CD4-positive, alpha-beta T cell treated with Interferon gamma for 1 hour (primary cell): ENCODE data around the gene CPLX4.

Source experiments
- DNase-seq: peaks from one replicate; pipeline ENCODE4 v3.0.0-alpha.2; 2020

Gene CPLX4

GRCh38 chr18:59318460-59319050 is at the start of gene CPLX4:
TSS of gene CPLX4 (minus strand) at chr18:59318649. CDS start at chr18:59318462, 187 bp downstream.
- no peak for DNase-seq

DNA sequence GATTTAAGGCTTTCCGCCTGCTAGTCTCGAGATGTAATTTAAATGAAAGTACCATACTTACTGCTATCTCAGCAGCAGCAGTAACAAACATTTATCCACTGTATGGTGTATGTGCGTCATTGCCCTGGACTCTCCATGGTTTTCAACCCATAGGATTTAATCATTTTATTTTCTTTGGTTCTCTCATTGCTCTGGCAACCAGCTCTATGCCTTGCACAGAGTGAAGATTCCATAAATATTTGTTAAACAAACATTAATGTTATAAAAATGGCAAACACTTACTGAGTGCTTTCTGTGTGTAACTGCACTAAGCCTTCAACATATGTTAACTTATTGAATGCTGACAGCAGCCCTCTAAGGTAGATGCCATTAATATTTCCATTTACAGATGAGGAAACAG is 41.9 kb upstream of the CPLX4 start:
- DNase-seq = no peak

GRCh38 chr18:59359576-59359952 is 41.1 kb upstream of the CPLX4 start:
- DNase-seq = no peak

GRCh38 chr18:59358712-59359575 is 40.5 kb upstream of the CPLX4 start, which contains the start of gene LMAN1:
TSS of gene LMAN1 (minus strand) at chr18:59359265. CDS start at chr18:59359244, 21 bp downstream.
- peak; percentile 92 for DNase-seq

DNA sequence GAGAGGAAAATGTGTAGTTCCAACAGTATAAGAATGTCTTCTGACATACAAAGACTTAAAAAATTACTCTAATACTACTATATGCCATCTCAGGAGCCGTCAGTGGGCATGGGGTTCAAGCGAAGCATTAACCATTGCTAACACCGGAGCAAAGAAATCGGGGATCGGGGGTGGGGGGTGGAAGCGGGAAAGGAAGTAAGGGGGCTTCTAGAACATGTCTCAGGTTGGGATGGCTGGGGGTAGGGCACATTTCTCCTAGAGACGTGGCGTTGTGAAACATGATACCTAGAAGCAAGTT is 39.9 kb upstream of the CPLX4 start:
- no peak for DNase-seq

DNA sequence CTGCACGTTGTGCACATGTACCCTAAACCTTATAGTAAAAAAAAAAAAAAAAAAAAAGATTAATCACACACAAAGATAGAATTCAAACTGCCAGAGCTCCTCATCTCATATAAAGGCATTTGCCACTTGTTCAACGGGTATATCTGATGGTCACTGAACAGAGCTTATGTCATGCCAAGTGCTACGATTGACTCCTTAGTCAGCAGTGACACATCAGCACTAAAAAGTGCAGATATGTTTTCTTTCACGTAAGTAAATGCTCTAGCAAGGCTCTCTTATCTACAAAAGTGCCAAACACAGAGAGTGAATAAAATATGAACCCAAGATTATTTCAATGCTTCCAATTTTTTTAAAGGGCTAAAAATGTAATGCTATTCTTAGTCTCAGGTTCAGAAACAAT is 39.5 kb upstream of the CPLX4 start:
- no peak for DNase-seq

- DNase-seq = no peak
Measured at GRCh38 chr18:59354731-59355130, 36.3 kb upstream of the CPLX4 start.

- no peak for DNase-seq
Measured at GRCh38 chr18:59353079-59353680, 34.7 kb upstream of the CPLX4 start.

DNA sequence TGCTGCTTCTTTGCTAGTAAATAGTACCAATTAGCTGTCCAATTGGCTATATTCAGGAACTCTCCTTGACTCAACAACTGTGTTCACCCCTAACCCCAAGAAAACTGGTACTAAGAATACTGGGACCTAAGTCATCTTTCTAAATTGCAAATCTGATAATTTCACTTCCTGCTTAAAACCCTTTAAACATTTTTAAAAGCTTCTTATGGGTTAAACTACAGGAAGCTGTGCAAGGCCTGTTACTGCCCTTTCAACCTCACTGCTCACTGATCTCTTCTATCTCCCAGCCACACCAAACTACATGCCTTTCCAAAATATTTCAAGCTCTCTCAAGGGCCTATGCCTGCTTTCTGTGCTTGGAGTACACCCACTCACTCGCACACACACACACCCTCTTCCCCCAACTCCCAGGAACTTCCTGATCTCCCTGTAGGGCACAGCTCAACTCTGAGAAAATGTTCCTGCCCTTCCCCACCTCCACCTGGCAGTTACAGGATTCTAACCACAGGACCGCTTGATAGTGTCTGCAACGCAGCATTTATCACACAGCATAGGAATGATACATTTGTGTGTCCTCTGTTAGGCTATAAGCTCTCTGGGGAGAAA is 33.9 kb upstream of the CPLX4 start:
- DNase-seq = no peak

- DNase-seq = no peak
Measured at GRCh38 chr18:59345556-59345955, 27.1 kb upstream of the CPLX4 start.

- DNase-seq = no peak
Measured at GRCh38 chr18:59344996-59345395, 26.5 kb upstream of the CPLX4 start.

- no peak for DNase-seq
Measured at GRCh38 chr18:59343926-59344325, 25.5 kb upstream of the CPLX4 start.

GRCh38 chr18:59340817-59341216 is 22.4 kb upstream of the CPLX4 start:
- DNase-seq = no peak

- no peak for DNase-seq
Measured at GRCh38 chr18:59340312-59340711, 21.9 kb upstream of the CPLX4 start.

GRCh38 chr18:59332986-59333385 is 14.5 kb upstream of the CPLX4 start:
- DNase-seq = no peak

DNA sequence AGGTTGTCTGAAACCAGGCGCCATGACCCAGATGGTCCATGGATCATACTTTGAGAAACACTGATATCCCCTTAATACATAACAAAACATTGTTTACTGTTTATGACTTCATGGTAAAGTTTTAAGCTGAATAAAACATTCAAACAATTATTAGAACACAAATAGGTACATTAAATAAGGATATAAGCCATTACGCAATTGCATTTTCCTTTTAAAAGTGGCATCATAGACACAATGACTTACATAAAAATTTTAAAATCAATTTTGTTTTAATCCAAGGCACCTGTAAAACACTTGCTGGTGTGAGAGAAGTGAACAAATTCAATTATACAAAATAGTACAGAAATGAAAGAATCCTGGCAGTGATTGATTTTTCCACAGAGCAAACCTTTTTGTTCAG is 10.2 kb upstream of the CPLX4 start:
- no peak for DNase-seq

GRCh38 chr18:59325965-59326364 is 7.5 kb upstream of the CPLX4 start:
- no peak for DNase-seq

- DNase-seq = no peak
Measured at GRCh38 chr18:59324623-59324971, 6.1 kb upstream of the CPLX4 start.

DNA sequence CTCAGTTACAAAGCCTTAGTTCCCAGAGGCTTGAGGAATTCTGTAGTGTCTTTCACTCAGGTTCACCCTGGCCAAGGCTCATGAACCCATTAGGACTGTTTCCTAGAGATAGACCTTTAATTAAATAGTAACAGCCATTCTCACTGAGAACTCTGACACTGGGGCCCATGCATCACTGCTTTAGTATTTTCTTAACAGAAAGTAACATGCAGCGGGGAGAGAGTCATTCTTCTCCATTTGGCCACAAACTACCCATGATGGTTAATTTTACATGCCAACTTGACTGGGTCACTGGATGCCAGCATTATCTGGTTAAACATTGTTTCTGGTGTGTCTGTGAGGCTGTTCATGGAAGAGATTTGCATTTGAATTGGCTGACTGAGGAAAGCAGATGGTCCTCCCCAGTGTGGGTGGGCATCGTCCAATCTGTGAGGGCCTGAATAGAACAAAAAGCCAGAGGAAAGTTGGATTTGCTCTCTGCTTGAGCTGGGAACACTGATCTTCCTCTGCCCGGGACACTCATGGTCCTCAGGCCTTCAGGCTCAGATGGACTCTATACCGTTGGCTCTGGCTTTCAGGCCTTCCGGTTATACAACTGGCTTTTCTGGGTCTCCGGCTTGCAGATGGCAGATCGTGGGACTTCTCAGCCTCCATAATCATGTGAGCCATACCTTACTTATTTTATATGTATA is 5.6 kb upstream of the CPLX4 start:
- no peak for DNase-seq

DNA sequence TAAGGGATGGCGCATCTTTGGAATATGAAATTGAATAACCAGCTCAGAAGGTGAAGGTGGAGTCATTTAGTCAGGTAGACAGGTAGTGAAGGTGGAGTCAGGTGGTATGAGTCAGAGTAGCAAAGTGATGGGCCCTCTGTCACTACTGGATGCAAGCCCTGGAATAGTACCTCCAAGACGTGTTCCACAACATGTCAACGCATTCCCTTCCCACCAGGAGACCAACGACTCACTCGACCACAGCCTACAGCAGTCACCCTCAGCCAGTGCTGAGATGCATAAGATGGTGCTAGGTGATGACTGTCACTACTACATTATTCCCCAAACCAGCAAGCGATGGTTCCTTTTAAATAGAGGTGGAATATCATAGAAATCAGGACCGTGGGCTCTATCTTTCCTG is 6.8 kb downstream of the CPLX4 start:
- DNase-seq = no peak

- no peak for DNase-seq
Measured at GRCh38 chr18:59308938-59309260, 9.6 kb downstream of the CPLX4 start.

- peak; percentile 37 for DNase-seq
Measured at GRCh38 chr18:59308248-59308937, 10.1 kb downstream of the CPLX4 start.

DNA sequence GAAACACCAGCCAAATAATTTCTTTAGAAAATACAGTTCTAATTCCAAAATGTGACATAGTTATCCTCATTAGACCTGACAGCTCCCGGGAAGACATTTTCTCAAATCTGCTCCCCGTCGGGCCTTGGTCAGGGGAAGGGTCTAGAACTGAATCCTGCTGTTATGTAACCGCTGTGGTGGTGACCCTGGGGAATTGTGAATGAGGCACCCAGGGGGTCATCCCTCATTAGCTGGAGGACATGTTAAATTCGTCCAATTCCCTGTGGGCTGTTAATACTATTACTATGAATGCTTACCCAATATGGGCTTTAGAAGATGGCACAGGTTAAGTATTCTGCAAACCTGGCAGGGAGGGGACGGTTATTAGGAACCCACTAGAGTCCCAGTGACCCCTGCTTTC is 11.8 kb downstream of the CPLX4 start:
- DNase-seq = no peak
